HS-27A (cell line): ENCODE data around the gene GPSM1.

Source experiments
- DNase-seq: peaks from one replicate; pipeline ENCODE4 v3.0.0-alpha.2; 2012; ENCODE audit warnings: low read depth, missing footprints

Gene GPSM1

DNA sequence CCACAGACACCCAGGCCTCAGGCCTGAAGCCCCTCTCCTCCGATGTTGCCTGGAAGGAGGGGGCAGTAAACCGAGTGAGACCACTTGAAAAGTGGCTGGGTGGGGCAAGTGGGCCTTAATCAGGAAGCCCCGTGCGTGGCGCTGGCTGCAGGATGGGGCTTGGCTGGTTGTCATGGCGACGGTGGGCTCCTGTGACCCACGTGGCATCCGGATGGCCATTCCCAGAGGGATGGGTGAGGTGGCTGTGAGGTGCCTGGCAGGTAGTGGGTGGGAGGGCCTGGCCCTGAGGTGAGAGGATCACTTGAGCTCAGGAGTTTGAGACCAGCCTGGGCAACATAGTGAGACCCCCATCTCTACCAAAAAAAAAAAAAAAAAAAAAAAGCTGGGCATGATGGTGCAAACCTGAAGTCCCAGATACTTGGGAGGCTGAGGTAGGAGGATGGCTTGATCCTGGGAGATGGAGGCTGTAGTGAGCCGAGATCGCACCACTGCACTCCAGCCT lies 5.2 kb downstream of the GPSM1 start:
- no peak for DNase-seq

DNA sequence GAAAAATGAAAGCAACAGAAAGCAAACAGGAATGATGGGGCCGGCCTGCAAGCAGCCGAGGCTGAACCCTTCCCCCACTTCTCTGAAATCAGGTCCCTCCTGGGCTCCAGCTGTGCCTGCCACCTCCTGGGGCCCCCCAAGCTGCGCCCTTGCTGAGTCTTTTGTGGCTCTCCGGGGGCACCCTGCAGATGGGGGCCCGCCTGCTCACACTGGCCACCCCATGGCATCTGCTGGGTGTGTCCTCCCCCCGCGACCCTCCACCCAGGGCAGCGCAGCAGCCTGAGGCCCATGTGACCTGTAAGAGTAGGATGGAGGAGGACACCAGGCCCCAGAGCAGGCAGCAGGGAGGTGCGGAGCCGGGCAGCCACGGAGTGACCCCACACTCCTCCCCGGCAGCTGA lies 5.7 kb downstream of the GPSM1 start:
- DNase-seq = no peak

DNA sequence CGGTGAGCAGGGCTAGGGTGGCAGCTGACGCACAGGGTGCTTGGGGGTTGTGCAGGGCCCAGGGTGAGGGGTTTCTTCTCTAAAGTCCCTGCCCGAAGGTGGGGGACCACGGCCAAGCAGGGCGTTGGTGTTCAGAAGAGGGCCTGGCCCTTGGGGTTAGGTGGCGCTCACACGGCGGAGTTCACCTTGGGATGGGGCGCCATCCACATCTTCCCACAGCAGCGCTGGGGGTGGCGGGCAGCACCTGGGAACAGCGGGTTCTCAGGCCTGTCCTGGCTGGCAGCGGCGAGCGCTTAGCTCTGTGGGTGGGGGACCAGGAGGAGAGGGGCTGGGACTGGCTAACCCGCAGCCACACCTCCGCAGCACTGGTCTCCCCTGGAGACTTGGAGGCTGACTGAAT lies 6.1 kb downstream of the GPSM1 start:
- no peak for DNase-seq

DNA sequence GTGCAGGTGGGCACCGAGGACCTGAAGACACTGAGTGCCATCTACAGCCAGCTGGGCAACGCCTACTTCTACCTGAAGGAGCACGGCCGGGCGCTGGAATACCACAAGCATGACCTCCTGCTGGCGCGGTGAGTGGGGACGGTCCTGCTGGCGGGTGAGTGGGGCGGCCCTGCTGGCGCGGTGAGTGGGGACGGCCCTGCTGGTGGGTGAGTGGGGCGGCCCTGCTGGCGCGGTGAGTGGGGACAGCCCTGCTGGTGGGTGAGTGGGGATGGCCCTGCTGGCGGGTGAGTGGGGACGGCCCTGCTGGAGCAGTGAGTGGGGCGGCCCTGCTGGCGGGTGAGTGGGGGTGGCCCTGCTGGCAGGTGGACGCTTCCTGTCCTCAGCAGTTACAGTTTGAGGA lies 7.2 kb downstream of the GPSM1 start:
- no peak for DNase-seq

DNA sequence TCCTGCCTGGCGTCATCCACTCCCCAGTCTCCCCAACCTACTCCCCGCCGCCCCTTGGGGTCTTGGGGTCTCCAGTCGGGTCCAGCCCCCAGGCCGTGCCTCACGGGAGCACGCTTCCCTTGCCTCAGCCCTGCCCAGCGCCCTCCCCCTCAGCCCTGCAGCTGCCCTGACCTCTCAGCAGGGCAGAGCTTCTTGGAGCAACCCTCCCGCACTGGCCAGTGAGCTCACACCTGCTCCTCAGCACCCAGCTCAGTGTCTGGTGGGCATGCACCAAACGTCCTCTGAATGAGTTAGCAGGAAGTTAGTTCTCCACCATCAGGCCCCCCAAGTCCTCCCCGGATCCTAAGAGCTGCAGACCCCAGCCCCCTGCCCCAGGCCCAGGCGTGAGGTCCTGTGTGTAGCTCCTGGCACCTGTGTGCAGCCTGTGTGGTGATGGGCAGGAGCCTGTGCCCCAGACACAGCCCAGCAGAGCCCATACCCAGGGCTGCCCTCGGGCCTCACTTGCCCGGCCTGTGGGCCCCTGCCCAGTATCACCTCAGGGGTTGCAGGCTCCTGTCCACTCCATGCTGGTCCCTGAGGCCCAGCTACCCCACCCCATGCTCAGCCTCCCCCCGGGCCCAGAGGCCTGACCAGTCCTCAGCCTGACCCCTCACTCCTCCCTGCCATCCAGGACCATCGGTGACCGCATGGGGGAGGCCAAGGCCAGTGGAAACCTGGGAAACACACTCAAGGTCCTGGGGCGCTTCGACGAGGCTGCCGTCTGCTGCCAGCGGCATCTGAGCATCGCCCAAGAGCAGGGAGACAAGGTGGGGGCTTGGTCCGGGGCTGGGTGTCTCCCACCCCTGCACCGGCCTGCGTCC lies 8.2 kb downstream of the GPSM1 start:
- DNase-seq = no peak

DNA sequence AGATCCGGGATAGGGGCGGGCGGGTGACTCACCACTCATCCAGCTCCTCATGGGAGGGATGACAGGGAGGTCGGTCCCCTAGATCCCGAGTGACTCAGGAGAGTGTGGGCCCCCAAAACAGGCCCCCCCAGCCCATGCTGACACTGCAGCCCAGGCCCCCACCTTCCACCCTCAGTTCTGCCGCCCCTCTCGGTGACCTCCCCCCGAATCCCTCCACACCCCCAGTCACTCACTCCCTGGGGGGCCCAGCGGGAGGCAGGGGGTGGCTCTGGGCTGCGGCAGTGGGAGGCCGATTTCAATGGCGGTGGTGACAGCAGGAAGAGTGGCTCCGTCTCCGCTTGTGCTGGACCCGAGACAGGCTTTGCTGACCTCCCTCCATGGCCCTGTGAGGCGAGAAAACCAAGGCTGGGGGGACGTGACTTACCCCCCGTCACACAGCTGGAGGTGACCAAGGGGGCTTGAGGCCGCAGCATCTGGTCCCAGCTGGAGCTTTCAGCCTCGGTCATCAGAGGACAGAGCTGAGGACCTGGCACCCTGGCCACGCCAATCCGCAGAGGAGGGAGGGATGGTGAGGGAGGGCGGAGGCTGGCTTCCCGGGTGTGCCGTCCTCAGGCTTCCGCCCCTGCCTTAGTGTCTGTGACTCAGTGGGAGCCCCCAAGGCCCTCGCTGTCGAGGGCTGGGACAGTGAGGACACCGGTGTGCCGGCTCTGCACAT lies 9.0 kb downstream of the GPSM1 start:
- DNase-seq = no peak

DNA sequence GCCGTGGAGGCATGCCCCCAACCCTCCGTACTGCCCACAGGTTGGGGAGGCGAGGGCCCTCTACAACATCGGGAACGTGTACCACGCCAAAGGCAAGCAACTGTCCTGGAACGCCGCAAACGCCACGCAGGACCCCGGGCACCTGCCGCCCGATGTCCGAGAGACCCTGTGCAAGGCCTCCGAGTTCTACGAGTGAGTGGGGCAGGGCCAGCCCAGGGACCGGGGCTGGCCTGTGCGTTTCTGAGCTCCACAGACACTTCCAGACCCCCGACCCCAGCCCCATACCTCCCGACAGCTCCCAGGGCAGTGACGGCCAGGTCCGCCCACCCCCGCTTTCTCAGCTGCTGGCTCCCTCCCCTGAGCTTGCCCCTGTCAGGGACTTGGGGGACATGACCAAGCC lies 9.5 kb downstream of the GPSM1 start:
- DNase-seq = no peak

DNA sequence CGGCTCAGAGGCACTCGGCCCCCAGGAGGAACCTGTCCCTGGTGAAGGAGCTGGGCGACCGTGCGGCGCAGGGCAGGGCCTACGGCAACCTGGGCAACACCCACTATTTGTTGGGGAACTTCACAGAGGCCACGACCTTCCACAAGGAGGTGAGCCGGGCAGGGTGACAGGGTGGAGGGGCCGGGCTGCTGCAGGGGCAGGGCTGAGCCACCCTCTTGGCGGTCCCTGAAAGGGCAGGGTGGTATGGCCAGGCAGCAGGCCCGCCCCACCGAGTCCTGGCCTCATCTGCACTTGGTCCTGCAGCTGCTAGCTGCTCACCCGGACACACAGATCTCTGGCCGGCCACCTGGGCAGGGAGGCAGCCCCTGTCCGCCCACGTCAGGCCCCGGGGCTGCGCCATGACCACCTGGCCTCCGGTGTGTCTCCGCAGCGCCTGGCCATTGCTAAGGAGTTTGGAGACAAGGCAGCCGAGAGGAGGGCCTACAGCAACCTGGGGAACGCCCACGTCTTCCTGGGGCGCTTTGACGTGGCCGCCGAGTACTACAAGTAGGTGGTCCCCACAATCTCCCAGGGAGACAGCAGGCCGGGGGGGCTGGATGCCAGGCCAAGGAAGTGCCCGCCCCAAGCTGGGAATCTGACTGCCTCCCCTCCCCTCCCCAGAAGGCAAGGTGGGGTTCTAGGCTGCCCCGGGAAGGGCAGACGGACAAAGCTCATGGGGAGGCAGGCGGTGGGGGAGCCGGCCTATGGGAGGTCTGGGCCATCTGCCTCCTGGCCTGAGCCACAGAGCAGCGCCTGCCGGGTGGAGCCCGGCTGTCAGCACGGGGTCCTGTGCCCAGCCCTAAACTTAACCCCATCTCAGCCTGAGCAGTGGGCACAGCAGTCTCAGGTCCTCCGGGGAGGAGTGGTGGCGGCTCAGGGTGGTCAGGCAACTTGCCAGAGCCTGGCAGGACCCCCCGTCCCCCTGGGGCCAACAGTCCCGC lies 10.4 kb downstream of the GPSM1 start:
- no peak for DNase-seq

DNA sequence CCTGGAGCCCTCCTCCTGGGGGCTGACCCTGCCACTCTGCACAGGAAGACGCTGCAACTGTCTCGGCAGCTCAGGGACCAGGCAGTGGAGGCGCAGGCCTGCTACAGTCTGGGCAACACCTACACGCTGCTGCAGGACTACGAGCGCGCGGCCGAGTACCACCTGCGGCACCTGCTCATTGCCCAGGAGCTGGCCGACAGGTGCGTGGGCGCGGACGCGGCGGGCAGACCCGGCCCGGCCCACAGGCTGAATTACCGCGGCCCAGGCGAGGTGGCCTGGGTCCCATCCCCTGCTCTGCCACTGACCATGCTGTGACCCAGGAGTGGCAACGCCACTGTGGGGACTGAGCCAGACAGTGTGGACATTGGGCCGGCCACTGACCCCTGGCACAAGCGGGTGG lies 11.2 kb downstream of the GPSM1 start:
- no peak for DNase-seq

DNA sequence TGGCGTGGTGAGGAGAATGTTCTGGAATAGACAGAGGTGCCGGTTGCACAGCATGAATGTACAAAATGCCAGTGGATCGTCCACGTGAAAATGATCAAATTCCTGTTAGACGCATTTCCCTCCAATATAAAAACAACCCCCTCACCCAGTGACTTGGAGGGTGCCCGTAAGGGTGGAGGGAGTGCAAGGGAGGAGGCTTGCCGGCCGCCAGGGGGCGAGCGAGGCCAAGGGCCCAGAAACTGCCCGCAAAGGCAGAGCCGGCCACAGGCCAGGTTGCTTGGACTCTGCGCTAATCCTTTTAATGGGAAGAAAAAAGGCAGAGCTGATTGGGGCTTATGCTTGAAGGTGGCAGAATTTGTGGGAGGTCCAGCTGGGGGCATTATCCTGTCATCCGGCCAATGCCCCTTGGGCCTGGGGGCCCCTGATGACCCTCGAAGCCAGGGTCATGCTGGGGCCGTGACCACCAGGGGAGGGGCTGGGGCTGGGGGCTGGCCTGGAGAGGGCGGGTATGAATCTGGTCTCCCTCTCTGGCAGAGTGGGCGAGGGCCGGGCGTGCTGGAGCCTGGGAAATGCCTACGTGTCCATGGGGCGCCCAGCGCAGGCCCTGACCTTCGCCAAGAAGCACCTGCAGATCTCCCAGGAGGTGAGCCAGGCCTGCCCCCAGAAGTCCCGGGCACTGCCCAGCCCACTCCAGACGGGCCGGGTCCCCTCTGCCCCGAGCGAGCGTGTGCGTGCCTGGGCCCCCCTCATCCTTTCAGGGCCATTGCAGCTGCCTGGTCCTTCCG lies 12.0 kb downstream of the GPSM1 start:
- DNase-seq = no peak

DNA sequence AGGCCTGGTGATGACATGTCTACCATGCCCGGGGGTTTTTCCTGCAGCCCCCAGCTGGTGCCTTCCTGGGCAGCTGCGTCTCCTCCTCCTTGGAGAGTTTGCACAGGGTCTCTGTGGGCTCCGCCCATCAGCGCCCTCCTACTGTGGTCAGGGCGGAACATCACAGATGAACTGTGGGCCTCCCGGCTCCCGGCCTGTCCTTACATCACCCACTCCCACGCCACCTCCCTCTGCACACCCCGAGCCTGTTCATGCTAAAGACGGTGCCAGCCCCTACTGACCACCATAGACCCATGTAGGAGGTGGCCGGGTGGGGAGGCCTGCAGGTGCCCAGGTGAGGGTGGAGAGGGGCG lies 12.6 kb downstream of the GPSM1 start:
- DNase-seq = no peak

DNA sequence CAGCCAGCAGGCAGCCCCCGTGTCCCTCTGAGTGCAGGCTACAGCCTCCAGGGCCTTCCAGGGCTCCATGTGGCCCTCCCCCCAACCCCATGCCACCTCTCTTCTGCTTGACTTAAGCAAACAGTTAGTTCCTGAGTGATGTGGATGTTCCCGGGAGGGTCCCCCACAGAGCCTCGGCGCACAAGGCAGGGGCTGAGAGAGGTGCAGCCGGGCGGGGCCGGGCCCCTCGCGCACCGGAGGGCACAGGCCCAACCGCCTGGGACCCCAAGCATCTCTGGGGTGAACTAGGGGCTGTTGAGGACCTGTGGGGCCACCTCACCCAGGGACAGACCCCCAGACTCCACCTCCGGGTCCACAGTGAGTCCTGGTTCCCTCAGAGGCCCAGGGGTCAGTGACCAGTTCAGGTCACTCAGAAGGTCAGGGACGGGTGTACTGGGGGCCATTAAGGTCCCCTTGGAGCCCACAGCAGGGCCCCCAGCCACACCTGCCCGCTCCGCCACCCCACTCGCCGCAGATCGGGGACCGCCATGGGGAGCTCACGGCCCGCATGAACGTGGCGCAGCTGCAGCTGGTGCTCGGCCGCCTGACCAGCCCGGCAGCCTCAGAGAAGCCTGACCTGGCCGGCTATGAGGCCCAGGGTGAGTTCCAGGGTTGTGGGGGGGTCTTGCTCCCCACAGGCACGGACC lies 13.2 kb downstream of the GPSM1 start:
- no peak for DNase-seq

DNA sequence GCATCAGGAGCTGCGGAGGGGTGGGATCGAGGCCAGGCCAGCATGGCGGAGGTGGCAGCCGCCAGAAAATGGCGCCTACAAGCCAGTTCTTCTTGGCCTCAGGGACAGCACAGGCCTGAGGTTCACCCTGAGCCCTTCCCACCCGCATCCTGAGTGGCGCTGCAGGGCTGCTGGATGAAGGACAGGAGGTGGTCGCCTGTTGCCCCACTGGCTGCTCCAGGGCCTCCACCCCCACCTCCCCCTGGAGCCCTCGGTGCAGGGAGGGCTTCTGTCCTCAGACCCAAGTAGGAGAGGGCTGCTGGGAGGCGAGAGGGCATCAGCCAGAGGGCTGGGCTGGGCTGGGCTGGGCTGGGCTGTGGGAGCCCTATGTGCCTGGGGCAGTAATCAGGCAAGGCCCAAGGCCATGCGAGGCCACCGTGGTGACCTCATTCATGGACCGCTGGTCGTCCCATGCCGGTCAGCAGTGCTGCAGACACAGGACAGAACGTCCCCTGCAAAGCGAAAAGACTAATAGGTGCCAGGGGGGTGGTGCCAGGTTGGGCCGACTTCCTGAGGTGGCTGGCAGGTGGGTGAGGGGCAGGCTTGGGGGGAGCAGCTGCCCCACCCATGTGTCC lies 13.8 kb downstream of the GPSM1 start:
- no peak for DNase-seq

DNA sequence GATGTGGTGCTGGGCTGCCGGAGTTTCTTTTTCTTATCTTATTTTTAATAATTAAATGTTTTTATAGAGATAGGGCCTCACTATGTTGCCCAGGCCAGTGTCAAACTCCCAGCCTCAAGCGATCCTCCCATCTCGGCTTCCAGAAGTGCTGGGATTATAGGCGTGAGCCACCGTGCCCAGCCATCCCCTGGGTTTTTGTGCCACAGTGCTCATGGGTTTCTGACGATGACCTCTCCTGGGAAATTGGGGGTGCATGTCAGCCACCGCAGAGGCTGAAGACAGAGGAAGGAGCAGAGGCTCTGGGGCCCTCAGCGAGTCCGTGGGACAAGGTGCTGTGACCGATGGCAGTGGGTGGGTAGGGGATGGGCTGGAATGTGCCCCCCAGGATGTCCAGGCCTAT lies 14.4 kb downstream of the GPSM1 start:
- DNase-seq = no peak

DNA sequence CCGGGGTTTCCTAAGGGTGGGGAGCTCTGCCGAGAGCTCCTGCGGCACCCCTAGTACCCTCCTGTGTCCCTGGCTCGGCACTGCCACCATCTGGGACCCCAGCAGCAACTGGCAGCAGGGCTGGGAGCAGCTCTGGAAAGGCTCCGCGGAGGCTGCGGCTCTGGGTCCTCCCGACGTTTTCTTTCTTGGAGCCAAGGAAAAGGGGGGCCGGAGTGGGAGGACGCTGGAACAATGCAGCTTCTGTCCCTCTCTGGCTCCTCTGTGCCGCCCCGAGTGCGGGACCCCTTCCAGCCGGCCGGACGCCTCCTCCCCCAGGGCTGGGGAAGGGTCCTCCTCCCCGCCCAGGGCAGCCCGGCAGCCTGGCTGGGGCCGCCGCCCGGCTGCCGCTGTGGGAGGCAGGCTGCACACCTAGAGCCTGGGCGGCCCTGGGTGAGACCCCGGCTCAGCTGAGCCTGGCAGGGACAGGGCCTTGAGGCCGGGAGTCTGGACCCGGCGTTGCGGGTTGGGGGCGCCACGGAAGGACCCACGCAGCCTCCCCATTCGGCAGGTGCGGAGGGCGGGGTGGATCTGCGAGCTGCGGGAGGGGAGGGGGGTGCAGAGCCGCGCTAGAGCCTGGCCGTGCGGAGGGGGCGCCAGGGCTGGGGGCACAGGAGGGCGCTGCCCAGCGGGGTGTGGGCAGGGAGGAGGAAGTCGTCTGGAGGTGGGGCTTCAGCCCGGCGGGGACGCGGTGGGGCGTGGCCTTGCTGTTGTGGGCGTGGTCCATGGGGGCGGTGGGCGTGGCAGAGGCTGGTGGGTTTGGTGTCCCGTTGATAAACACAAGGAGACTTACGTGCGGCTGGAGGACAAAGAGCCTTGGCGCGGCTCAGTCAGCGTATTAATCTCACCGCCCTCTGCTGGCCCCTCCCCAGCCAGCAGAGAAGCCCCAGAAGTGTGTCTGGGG lies 15.1 kb downstream of the GPSM1 start:
- DNase-seq = no peak

DNA sequence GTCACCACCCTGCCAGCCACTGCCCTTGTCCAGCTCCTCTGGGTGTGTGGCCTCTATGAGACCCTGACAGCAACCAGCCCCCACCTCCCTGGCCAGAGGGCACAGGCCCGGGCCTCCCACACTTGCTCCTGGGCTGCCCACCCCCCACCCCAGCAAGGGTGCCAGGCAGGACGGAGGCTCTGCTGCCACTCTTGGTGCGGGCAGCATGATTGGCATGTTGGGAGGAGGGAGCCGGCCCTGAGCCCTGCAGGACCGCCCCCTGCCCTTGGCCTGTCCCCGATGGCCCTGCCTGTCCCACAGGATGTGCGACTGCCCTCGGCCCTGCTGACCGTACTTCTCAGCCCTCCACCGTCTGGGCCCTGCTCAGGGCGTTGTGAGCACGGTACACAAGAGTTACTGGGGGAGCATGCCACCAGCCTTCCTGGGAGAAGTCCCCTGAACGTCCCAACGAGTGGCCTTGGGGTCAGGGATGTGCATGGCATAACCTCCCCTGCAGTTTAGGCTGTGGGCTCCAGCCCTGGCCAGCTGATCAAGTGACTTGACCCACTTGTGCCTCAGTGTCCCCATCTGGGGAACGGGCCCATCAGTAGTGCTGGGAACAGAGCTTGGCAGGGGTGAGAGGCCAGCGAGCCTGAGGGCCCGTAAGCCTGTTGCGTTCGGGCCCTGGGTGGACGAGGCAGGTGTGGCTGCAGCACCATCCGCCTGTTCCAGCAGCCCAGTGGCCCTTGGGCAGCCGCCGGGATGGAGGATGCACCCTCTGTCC lies 16.0 kb downstream of the GPSM1 start:
- DNase-seq = no peak

DNA sequence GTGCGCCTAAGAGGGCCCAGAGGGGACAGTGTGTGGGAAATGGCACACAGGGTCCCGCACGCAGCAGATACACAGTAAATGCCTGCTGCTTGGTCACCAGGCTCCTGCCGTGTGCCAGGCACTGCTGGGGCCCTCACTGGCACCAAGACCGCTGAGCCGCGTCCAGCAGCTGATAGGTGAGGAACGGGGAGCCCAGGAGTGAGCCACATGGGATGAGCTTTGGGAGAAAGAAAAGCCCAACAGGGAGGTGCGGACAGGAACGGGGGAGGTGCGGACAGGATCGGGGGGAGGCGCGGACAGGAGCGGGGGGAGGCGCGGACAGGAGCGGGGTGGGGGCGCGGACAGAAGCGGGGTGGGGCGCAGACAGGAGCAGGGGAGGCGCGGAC lies 16.5 kb downstream of the GPSM1 start:
- no peak for DNase-seq

DNA sequence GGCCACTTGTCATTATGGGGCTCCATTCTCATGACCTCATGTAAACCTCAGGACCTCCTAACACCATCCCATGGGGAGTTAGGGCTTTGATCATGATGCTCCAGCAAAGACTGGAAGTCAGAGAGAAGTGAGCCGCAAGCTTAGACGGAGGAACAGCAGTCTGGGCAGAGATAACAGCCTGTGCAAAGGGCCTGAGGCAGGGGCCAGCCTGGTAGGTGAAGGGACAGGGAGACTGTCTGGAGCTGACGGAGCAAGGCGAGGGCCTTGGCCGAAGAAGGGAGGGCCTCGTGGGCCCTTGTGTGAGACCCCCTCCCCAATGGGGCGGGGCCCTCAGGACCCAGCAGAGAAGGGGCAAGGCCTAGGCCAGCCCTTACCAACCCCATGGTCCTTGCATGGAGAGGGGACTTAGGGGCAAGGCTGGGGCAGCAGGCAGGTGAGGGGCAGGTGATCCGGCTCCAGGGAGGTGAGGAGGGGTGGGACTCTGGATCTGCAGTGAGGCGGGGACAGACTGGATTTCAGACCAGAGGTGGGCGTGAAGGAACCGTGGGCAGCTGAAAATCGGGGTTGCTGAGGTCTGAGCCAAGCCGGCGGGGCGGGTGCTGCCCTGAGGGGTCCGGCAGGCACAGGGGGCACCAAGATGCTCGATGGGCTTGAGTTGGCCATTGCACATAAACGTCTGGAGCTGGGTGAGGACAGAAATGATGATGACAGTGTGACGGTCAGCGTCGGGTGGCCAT lies 17.4 kb downstream of the GPSM1 start:
- no peak for DNase-seq
